Lower leg skin (tissue), 3 donors: ENCODE data around the gene DENND1C.

ENCODE experiments used
- POLR2A ChIP-seq, 2 donors: fragments of 450-650 bp; IDR thresholded peaks; one replicate each; pipeline ENCODE4 v1.6.1; 2016 to 2017; ENCODE audit warnings: antibody characterized with exemption in 2 of 2, mild to moderate bottlenecking in 1 of 2, moderate library complexity in 1 of 2
- TF ChIP-seq, protein P1 (sequence below), 3 donors: fragments of 450-650 bp; IDR thresholded peaks; one replicate each; pipeline ENCODE4 v1.5.1; 2016; ENCODE audit warnings: antibody characterized with exemption in 3 of 3, mild to moderate bottlenecking in 3 of 3, moderate library complexity in 2 of 3

DNA sequence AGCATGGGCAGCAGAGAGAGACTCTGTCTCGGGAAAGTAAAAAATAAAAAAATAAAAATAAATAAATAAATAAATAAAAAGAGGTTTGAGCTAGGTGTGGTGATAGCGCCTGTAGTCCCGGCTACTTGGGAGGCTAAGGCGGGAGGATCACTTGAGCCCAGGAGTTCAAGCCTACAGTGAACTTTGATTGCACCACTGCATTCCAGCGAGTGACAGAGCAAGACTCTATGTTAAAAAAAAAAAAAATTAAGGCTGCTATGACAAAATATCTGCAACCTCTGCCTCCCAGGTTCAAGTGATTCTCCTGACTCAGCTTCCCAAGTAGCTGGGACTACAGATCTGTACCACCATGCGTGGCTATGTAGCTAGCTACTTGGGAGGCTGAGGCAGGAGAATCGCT lies 3.2 kb upstream of the DENND1C start:
- TF ChIP-seq, protein P1, sequence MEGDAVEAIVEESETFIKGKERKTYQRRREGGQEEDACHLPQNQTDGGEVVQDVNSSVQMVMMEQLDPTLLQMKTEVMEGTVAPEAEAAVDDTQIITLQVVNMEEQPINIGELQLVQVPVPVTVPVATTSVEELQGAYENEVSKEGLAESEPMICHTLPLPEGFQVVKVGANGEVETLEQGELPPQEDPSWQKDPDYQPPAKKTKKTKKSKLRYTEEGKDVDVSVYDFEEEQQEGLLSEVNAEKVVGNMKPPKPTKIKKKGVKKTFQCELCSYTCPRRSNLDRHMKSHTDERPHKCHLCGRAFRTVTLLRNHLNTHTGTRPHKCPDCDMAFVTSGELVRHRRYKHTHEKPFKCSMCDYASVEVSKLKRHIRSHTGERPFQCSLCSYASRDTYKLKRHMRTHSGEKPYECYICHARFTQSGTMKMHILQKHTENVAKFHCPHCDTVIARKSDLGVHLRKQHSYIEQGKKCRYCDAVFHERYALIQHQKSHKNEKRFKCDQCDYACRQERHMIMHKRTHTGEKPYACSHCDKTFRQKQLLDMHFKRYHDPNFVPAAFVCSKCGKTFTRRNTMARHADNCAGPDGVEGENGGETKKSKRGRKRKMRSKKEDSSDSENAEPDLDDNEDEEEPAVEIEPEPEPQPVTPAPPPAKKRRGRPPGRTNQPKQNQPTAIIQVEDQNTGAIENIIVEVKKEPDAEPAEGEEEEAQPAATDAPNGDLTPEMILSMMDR (IDR thresholded peaks at IDR 0.05), result no peak
- TF ChIP-seq POLR2A (IDR thresholded peaks at IDR 0.05), result no peak
